Mesodermal cell (in vitro differentiated cells): Measurements from ENCODE around the gene DNAJB13.

Source experiments
- H3K27ac ChIP-seq: 2 replicates; pipeline ENCODE4 v1.7.0; 2013; ENCODE audit warnings: mild to moderate bottlenecking, low read depth, low read length, moderate library complexity; ENCODE audit not compliant: severe bottlenecking
- H3K36me3 ChIP-seq: 2 replicates; pipeline ENCODE4 v1.7.1; 2013; ENCODE audit warnings: mild to moderate bottlenecking, low read length, moderate library complexity; ENCODE audit not compliant: control insufficient read depth, insufficient read depth
- H3K4me1 ChIP-seq: one replicate; pipeline ENCODE4 v1.7.1; 2013; ENCODE audit warnings: mild to moderate bottlenecking, low read length; ENCODE audit not compliant: insufficient read depth, control insufficient read depth, poor library complexity, severe bottlenecking
- H3K4me3 ChIP-seq: 2 replicates; pipeline ENCODE4 v1.7.0; 2013; ENCODE audit warnings: low read length, control low read depth, mild to moderate bottlenecking; ENCODE audit not compliant: insufficient read depth, poor library complexity, severe bottlenecking; ENCODE audit errors: extremely low read depth
- H3K9me3 ChIP-seq: 2 replicates; pipeline ENCODE4 v1.7.1; 2013; ENCODE audit warnings: mild to moderate bottlenecking, low read length, moderate library complexity; ENCODE audit not compliant: control insufficient read depth
- WGBS, 2 experiments: methylation state at CpG; one replicate each; pipeline ENCODE4 v1.1.5; 2013; ENCODE audit warnings: missing lambda C conversion rate in 2 of 2; ENCODE audit not compliant: insufficient coverage in 2 of 2; 5-methylcytosine and 5-hydroxymethylcytosine counted together

The DNAJB13 gene

DNA sequence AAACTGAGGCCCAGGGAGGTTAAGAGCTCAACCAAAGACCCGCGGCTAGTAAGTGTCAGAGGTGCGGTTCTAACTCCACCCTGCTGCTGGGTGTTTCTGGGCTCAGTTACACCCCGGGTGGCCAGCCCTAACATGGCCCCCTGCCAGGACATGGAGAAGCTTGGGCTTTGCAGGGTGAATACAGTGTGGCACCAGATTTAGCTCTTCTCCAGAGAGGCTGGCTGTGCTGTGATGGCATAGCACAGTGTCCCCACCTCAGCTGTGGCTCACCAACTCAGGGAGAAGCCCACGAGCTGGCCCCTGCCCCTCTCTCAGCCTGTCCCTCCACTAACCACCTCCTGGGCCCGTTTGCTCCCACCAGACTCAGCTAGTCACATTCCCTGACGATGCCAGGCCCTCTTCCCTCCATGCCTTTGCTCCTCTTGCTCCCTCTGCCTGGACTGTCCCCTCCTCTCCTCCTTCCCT lies 51.0 kb downstream of the DNAJB13 start:
- H3K27ac ChIP-seq, result no peak overlapping the region
- H3K36me3 ChIP-seq, result peaks cover 11% of the 10 kb centered on the region
- H3K4me3 ChIP-seq, result no peak overlapping the region
- H3K9me3 ChIP-seq, result no peaks in the 10 kb centered on the region
- H3K4me1 ChIP-seq, result no peaks in the 10 kb centered on the region
- 82 to 85% methylated on average over 6 to 7 of the region's 7 CpGs for WGBS, 2 experiments

DNA sequence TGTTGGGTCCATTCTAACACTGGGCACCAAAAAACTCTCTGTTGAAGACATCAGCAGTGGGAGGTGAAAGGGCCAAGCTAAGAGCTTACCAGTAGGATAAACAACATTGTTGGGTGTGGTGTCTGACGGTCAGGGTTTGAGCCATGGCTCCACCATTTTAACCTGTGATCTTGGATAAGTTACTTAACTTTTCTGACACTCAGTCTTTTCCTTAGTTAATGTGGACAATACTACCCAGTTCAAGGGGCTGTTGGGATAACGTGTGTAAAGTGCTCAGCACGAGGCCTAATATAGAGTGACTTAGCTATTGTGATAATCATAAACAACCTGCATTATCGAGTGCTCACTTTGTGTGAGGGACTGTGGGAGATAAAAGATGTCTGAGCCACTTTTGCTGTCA lies 52.0 kb downstream of the DNAJB13 start:
- WGBS, 2 experiments, result no CpG with 5 or more reads among the region's 4 CpGs
- Histone ChIP-seq H3K4me1 (no peaks in the 10 kb centered on the region), H3K27ac (no peak overlapping the region), H3K4me3 (no peak overlapping the region), H3K9me3 (no peaks in the 10 kb centered on the region), H3K36me3 (peaks cover 11% of the 10 kb centered on the region)

DNA sequence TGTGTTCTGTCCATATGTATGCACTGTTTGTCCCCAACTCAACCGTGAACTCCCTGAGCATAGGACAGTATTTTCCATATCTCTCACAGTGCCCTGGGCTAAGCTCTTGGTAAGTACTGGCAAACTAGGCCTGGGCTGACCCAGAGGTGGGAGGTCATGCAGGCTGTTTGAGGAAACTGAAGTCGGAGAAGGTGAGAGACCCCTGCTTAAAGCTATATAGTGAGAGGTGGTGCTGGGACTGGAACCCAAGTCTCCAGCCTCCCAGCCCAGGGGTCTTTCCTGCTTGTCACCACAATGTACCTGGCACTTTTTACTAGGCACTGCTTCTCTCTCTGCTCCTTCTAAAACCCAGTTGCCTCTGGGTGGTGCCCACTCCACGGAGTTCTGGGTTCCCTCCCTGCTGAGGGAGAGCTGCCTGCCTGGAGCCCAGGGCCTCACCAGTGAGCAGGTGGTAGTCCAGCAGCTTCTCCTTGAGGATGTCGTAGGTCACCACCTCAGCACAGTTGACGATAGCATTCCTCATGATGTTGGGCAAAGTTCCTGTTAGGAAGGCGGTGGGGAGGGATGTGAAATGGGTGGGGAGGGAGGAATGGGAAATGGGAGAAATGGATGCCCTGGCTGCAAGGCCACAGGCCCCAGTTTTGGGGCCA lies 53.3 kb downstream of the DNAJB13 start:
- WGBS, 2 experiments, result 90 to 91% methylated on average over 5 to 6 of the region's 6 CpGs
- H3K36me3 ChIP-seq, result peaks cover 11% of the 10 kb centered on the region
- H3K4me1 ChIP-seq, result peaks cover 8% of the 10 kb centered on the region

DNA sequence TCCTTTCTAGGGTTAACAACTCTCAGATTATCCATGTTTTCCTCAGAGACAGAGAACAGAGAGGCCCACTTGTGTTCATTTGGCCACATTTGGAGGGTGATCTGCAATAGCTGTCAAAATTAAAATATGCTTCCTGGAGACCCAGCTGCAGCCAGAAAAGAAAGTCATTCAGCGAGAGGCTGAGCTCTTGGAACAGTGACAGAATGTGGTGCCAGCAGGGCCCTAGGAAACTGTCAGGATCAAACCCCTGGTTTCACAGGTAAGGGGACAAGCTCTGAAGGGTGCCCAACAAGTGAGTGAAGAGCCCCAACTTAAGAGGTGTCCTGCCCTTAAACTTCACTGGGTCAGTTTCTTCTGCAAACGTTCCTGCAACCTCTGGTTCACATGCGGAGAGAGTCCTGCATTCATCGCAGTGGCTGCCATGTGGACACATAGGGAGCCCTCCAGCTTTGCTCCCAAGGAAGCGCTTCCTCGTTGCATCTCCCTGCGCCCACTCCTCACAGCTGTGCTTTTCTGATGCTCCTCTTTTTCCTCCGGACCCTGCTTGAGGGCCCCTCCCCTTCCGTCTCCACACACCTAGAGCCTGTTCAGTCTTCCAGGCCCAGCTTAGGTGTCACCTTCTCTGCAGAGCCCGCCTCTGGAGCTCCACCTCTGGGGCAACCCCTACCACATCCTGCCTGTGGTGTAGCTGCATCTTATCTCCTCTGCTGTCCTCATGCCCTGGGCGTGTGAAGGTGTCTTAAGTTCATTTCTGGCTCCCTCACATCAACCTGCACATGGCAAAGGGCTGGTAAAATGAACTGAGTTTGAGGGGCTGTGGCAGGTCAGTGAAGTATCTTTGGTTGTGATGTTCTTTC lies 54.2 kb downstream of the DNAJB13 start:
- Histone ChIP-seq H3K4me3 (no peak overlapping the region), H3K4me1 (peaks cover 14% of the 10 kb centered on the region), H3K27ac (no peak overlapping the region), H3K9me3 (no peaks in the 10 kb centered on the region), H3K36me3 (peaks cover 11% of the 10 kb centered on the region)
- 84 to 85% methylated on average over 9 to 10 of the region's 11 CpGs for WGBS, 2 experiments

More for the DNA sequence above, 53.3 kb downstream of the DNAJB13 start:
- Histone ChIP-seq H3K27ac (no peak overlapping the region), H3K9me3 (no peaks in the 10 kb centered on the region), H3K4me3 (no peak overlapping the region)

DNA sequence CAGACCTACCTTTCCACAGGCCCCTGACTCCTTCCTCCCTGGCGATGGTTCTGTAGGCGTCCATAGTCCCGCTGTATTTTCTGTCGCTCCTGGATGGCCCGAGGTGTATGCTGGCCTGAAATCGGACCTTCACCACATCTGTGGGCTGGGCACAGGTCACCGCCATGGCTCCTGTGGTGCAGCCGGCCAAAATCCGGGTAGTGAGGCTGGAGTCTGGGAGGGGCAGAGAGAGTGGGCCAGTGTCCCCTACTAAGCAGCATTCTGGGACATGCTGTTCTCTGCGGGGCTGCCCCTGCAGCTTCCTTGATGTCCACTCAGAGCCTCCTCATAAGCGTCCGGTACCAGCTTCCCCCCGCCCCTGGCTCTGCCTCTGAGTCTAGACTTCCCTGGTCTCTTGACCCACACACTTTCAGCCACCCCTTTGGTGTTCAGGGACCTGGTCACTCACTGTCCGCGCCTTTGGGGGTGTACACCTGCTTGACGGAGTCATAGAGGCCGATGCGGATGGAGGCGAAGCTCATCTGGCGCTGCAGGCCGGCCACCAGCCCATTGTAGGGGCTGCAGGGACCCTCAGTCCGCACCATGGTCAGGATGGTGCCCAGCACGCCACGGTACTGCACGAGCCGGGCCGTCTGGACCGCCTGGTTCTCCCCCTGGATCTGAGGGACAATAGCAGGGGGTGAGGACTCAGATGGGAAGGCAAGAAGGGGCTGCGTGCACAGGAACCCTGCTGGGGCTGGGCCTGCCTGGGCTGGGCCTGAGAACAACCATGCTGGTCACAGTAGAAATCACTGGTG lies 55.1 kb downstream of the DNAJB13 start:
- WGBS, 2 experiments, result 93 to 94% methylated on average over 27 to 28 of the region's 29 CpGs
- Histone ChIP-seq H3K36me3 (peaks cover 11% of the 10 kb centered on the region), H3K4me3 (no peak overlapping the region), H3K4me1 (peaks cover 15% of the 10 kb centered on the region), H3K27ac (no peak overlapping the region), H3K9me3 (no peaks in the 10 kb centered on the region)

DNA sequence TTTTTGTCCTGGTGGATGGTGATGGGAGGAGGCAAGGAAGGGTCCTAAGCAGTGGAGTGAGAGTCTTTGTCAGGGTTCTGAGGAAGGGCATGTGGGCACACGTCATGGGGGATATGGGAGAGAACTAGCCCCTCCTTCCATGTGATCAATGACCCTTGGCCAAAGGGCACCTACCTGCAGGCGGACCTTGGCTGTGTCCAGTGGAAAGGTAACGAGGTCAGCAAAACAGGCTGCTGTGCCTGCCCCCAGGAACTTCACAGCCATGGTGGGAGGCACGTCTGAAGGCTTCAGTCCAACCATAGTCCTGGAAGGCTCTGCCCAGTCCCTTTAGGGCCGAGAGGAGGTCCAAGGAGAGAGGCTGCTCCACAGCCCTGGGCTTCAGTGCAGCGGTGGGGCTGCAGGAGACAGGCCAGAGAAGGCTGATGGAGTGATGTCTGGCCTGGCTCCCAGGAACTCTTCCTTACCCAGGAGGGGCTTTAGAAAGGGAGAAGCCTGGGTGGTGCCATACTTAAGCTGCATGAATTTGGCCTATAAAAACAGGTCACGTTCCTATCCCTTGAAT lies 56.0 kb downstream of the DNAJB13 start:
- peaks cover 15% of the 10 kb centered on the region for H3K4me1 ChIP-seq
- WGBS, 2 experiments, result 96% methylated on average over 6 to 7 of the region's 7 CpGs
- no peaks in the 10 kb centered on the region for H3K9me3 ChIP-seq
- H3K4me3 ChIP-seq, result no peak overlapping the region
- no peak overlapping the region for H3K27ac ChIP-seq
- H3K36me3 ChIP-seq, result peaks cover 12% of the 10 kb centered on the region

DNA sequence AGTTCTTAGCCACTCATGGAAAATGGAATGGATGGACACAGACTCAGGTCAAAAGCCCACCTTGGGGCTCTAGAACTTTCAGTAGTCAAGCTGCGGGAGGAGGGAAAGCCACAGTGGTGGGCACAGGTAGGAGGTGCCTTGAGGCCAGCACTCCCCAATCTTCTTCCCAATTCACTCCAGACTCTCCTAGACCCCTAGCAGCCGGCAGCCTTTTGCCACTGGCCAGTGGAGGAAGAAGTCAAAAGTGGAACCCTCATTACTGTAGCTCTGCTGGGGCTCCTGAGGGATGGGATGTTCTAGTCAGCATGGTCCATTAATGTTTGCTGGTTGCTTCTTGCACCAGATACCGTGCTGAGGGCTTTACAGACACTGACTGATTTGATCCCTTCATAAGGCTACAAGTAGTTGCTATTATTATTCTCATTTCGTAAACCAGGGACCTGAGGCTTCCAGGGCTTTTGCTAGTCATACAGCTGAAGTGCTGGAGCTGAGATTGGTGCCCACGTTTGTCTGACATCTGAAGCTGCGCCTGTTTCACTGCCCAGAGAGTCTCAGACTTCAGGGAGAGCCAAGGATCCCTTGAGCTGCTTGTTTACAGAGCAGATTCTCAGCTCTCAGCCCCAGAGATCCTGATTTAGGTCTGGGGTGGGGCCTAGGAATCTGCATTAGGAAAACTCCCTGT lies 57.0 kb downstream of the DNAJB13 start:
- Histone ChIP-seq H3K27ac (no peak overlapping the region), H3K4me3 (no peak overlapping the region), H3K4me1 (peaks cover 15% of the 10 kb centered on the region), H3K9me3 (no peaks in the 10 kb centered on the region), H3K36me3 (peaks cover 13% of the 10 kb centered on the region)
- 92 to 93% methylated on average over 4 to 5 of the region's 6 CpGs for WGBS, 2 experiments

DNA sequence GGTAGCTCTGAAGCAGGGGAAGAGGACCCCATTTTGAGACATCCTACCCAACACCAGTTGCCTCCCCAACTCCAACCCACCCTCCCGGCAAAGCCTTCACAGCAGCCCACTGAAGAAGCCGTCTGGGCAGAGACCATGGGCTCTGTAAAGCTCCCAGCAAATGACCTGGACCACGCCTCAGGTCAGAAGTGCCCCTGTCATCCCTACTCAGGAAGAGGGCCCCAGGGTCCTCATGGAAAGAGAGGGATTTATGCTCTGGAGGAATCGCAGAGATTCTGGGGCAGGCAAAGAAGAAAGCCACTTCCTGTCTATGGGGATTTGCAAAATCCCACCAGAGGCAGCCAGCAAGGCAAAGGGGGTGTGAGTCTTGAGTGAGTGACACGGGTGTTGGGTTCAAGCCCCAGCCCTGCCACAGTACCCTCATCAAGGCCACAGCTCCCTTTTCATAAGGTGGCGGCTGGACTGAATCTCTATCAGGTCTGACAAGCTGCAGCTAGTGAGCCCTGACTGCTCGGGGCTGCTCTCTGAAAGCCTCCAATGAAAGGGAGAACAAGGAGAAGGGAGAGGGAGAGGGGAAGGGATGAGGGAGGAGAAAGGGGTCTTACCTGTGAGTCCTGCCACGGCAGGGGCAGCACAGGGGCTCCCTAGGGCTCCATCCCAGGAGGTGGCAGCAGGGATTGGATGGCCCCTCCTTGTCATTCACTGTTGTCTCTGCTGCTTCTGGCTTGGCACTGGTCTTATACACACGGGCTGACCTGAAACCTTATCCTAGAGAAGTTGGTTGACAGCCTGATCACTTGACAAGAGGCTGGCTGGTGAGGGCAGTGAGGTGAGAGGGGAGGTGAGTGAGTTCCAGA lies 57.8 kb downstream of the DNAJB13 start, which contains the start of gene UCP3:
UCP3 (minus strand) TSS at position 713 of the 857 bp plus-strand sequence. CDS start 2,043 bp downstream, outside the sequence.
- peaks cover 12% of the 10 kb centered on the region for H3K36me3 ChIP-seq
- no peaks in the 10 kb centered on the region for H3K9me3 ChIP-seq
- WGBS, 2 experiments, result 75 to 84% methylated on average over 5 to 6 of the region's 9 CpGs
- no peak within 1 kb of the TSS for H3K4me3 ChIP-seq
- H3K27ac ChIP-seq, result no peak within 1 kb of the TSS
- H3K4me1 ChIP-seq, result peaks cover 15% of the 10 kb centered on the region

DNA sequence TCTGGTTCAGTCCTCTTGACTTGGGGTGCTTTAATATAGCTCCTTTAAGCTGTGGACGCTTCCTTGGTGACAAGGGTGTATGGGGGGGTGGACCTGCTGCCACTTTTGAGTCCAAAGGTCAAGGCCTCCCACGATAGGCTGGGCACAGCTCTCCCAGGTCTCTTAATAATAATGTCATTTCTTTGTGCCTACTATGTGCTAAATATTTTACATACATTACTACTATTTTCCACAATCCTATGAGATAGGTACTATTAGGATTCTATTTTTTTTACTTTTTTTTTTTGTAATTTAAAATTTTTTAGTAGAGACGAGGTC lies 58.4 kb downstream of the DNAJB13 start:
- 100% methylated on average over 2 of the region's 3 CpGs; no CpG with 5 or more reads in 1 of the 2 experiments for WGBS, 2 experiments
- Histone ChIP-seq H3K4me1 (peaks cover 15% of the 10 kb centered on the region), H3K36me3 (peaks cover 8% of the 10 kb centered on the region), H3K9me3 (no peaks in the 10 kb centered on the region), H3K4me3 (no peak overlapping the region), H3K27ac (no peak overlapping the region)
